ENCODE measurements around the gene ONECUT2. TPM values are rescaled to one million over a fixed set of nuclear protein-coding genes. Genes with fewer than 3 reads are reported as not detected.

Gene ONECUT2
- total RNA-seq, 1 donor from 2014 or later = 0.06 TPM

DNA sequence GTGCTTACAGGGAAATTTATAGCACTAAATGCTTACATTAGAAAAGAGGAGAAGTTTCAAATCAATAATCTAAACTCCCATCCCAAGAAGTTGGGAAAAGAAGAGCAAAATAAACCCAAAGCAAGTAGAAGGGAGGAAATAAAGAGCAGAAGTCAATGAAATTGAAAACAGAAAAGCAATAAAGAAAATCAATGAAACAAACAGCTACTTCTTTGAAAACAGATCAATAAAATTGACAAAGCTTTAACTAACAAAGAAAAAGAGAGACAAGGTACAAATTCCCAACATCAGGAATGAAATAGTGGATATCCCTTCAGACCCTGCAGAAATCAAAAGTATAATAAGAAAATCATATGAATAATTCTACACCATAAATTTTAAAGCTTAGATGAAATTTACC, 25.5 kb upstream of the ONECUT2 start:
- no peak overlapping the region for H3K4me3 ChIP-seq (ENCODE audit: low read depth, low read length)
- TF ChIP-seq, protein P1, sequence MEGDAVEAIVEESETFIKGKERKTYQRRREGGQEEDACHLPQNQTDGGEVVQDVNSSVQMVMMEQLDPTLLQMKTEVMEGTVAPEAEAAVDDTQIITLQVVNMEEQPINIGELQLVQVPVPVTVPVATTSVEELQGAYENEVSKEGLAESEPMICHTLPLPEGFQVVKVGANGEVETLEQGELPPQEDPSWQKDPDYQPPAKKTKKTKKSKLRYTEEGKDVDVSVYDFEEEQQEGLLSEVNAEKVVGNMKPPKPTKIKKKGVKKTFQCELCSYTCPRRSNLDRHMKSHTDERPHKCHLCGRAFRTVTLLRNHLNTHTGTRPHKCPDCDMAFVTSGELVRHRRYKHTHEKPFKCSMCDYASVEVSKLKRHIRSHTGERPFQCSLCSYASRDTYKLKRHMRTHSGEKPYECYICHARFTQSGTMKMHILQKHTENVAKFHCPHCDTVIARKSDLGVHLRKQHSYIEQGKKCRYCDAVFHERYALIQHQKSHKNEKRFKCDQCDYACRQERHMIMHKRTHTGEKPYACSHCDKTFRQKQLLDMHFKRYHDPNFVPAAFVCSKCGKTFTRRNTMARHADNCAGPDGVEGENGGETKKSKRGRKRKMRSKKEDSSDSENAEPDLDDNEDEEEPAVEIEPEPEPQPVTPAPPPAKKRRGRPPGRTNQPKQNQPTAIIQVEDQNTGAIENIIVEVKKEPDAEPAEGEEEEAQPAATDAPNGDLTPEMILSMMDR (conservative IDR thresholded peaks at IDR 0.05; ENCODE audit: low read depth, low read length) = no peak
- no peak for DNase-seq (ENCODE audit: low read depth)

DNA sequence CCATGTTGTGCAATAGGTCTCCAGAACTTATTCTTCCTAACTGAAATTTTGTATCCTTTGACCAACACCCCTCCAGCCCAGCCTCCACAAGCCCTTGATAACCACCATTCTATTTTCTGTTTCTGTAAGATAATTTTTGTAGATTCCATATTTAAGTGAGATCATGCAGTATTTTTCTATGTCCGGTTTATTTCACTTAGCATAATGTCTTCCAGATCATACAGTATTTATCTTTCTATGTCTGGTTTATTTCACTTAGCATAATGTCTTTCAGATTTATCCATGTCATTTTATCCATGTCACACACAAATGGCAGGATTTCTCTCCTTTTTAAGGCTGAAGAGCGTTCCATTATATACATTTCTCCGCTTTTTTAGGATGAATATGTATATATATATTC, 24.4 kb upstream of the ONECUT2 start:
- no peak overlapping the region for H3K4me3 ChIP-seq (ENCODE audit: low read depth, low read length)
- no peak for DNase-seq (ENCODE audit: low read depth)
- TF ChIP-seq, protein P1 (conservative IDR thresholded peaks at IDR 0.05; ENCODE audit: low read depth, low read length) = no peak

DNA sequence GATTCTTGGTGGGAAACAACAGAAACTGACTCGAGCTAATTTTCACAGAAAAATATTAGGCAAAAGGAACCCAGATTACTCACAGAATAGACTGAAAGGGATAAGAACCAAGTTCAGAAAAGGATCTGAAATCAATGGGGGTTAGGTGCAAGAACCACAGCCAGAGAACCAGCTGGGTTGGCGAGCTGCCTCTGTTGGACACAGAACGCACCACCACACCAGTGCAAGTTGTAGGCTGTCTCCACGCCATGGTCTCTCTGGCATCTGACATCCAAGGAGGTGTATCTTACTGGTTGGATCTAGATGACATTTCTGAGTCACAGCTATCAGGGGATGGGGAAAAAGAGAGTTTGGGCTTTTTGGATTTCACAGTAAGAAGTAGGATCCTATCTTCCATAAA, 18.6 kb upstream of the ONECUT2 start:
- TF ChIP-seq, protein P1 (conservative IDR thresholded peaks at IDR 0.05; ENCODE audit: low read depth, low read length) = no peak
- H3K4me3 ChIP-seq (ENCODE audit: low read depth, low read length) = no peak overlapping the region
- no peak for DNase-seq (ENCODE audit: low read depth)

DNA sequence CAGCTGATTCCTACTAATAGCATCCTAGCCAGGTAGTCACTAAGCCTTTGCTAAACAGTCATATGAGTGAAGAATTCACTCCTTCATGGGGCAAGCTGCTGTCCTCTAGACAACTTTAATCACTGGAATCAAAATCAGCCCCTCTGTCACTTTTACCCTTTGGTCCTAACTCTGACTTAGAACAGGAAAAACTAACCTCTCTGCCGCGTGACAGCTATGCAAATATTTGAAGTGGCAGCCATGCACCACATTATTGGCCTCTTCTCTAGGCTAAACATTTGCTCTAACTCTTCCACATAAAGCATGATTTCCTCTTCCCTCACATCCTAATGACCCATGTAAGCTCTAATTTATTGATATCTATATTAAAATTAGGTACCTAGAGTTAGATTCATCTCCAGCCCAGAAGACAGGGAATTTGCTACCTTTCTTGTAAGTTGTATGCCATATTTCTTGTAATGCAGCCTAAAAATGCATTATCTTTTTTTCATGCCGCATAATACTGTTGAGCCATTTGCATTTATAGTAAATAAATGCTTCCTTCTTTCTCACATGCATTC, 12.8 kb upstream of the ONECUT2 start:
- TF ChIP-seq, protein P1 (conservative IDR thresholded peaks at IDR 0.05; ENCODE audit: low read depth, low read length) = no peak
- H3K4me3 ChIP-seq (ENCODE audit: low read depth, low read length) = no peak overlapping the region

DNA sequence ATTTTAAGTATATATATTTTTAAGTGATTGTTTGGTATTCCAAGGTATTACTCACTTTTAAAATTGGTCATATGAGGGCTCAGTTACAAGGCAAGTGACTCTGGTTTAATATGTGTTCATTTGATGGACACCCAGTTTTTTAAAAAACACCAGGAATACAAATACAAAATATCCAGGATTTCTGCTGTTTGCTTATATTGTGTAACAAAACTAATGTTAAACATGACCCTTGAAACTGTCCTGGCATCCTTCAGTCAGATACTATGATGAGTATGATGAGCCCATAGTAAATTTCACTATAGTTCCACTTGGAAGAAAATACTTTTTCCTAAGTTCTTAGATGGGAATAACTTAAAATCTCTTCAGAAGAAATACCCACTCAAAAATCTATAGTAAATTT, 11.4 kb upstream of the ONECUT2 start:
- H3K4me3 ChIP-seq (ENCODE audit: low read depth, low read length) = no peak overlapping the region
- TF ChIP-seq, protein P1 (conservative IDR thresholded peaks at IDR 0.05; ENCODE audit: low read depth, low read length) = no peak
- no peak for DNase-seq (ENCODE audit: low read depth)

More for the DNA sequence above, 12.8 kb upstream of the ONECUT2 start:
- DNase-seq (ENCODE audit: low read depth) = no peak

DNA sequence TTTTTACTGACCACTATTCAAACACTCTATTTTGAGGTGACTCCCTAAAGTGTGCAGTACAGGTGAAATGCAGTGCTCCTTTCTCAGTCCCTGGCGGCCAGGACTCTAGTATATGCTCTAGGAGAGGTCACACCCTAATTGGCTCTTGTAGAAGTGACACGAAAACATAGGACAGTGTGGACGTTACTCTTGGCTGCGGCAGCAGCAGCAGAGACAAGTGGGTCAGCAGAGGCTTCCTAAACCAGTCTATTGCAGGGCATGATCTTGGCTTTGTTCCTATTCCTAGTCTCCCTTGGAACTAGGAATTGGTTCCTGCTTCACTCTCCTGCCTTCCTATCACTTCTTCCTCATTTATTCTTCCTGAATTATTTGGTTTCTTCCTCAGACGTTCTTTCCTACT, 10.1 kb upstream of the ONECUT2 start:
- no peak for DNase-seq (ENCODE audit: low read depth)
- TF ChIP-seq, protein P1 (conservative IDR thresholded peaks at IDR 0.05; ENCODE audit: low read depth, low read length) = no peak
- no peak overlapping the region for H3K4me3 ChIP-seq (ENCODE audit: low read depth, low read length)

DNA sequence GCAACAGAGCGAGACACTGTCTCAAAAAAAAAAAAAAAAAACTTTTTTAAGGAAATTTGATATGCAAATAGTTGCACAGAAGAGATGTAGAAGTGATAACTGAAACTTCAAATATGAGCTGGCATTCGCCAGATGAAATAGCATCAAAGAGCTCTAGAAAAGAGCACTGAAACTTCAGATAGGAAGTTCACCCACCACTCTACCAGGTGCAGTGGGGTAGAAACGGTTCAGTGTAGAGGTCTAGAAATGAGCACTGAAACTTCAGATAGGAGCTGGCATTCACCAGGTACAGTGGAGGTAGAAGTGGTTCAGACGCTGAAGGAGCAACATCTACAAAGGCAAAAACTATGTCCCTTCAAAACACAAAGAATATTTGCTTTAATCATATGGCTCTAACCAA, 9.0 kb upstream of the ONECUT2 start:
- TF ChIP-seq, protein P1 (conservative IDR thresholded peaks at IDR 0.05; ENCODE audit: low read depth, low read length) = no peak
- no peak overlapping the region for H3K4me3 ChIP-seq (ENCODE audit: low read depth, low read length)
- DNase-seq (ENCODE audit: low read depth) = no peak

All from epithelial cell of proximal tubule (primary cell).